ENCODE results near the gene DMRT1.
A peak's percentile ranks its signal among the peaks of the same experiment; 100 is the strongest.
"Not testable (repeated sequence)": the region's sequence is repeated elsewhere in the genome, so short reads cannot be mapped to it uniquely, and the experiment has no call there.

The DMRT1 gene

DNA sequence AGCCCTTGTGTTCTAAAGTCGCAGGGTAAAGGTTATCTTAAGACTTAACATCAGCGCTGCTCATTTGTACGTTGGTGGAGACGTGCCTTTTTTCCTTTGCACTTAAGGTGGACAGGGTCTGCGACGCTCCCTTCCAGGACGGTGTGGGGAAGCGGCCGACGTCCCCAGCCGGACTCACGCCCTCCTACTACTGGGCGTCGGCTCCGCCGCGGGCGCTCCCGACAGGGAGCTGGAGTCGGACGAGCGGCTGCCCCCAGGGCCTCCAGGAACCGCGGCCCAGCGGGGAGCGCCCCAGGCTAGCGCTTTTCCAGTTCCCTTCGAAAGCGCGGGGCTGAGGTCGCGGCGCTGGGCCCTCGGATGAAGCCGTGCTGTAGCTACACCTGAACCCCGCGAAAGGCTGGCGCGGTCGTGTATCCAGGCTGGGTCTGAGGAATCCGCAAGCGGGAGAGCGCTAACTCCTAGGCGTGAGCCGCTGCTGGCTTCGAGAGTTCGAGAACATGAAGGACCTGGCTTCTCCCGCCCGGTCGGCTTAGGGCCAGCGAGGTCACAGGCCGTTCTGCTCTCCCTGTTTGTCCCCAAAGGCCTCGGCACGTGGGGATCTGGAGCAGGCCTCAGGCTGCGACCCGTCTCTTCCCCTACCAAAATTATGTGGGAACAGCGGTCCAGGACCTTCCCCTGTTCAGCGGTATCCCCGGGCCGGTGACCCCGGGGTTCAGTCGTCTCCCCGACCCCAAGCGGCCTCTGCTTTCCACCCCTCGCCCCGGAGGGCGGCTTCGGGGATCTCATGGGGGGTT, 131.2 kb downstream of the DMRT1 start:
- no peak for DNase-seq

DNA sequence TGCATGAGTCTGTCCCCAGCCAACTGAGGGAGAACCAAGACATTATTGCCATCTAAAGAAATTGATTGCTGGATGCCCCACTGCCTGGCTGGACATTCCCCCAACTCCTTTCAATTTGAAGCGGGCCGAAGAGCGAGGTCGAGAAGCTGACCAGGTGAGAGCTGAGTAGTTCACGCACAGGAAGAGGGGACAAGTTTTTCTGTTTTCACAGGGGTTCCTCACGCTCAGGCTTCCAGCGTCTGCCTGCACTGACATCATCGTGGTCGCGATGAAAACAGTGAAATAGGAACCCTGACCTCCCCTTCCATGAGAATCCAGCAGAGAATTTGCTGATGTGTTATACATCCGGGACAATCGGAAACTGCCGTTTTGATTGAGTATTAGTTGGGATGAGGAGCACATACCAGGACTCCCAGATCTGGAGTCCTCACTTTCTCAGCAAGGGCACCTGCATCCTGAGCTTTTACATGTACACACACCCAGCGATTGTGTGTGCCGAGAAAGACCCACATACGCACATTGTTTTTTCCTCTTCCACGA, 131.9 kb downstream of the DMRT1 start:
- no peak for DNase-seq

DNA sequence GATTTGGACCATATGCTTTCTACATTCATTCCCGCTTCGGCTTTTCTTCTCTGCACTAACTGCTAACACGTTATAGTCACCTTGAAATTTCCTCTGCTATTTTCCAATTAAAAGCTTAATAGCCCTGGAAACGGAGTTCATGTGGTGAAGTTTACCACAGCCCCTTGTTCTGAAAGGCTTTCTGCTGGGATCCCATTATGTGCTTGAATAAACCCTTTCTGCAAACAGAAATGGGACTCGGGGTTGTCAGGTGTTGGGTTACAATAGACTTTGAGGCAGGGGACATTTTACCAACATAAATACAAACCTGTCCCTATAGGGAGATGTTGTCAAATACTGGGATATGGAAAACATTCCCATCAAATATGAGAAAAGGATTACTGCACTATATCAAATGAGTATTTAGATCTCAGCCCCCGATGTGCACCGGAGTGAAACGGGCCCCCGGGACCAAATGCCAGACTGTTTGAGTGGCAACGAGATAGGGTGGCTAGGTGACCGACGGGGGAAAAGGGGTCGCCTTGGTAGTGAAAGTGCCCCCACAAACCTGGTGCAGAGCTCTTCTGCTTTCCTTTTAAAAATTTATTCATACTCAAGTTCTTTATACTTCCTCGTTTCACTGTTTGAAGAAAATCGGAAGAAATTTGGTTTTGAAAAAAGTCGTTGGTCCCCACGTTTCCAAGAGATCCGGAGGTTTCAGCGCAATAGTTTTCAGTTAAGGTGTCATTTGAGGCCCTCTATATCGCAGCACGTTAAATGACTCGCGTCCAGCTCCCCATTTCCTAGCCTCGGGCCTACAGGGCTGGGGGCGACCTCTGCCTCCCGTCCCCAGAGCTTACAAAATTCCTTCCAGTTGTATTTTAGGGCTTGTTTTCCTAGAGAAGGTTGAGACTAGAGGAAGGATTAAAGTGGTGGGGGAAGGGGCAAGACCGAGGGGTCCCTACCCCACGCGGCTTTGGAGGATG, 132.8 kb downstream of the DMRT1 start:
- DNase-seq, result peak; percentile 62

DNA sequence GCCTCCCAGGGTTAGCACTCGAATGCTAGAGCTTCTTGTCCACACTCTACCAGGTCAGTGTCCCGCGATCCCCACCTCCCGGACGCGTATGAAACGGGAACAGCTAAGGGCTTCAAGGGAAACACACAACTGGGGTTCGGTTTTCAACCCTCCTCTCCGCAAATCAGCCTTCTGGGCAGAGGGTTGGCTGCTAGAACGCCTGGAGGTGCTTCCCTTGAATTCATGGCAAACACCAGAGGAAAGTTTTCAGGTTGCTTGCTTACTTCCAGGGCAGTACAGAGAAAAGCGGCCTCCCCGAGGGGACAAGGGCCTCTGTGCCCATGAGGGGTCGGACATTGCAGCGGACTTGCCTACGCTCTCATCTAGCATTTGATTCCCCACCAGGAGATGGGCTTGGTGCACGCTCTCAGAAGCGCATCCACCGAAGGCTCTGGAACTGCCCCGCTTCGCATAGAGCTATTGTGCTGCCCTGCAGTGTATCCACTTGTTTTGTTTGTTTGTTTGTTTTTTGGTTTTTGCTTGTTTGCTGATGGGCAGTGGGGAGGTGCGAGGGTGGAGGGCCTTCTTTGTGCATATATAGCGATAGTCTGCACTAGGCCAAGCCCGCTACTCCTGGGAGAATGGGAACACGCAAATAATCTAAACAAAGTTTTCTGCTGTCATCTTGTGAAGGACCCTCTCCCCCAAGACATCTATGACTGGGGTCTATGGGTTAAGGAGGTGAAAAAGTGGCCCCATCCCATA, 133.7 kb downstream of the DMRT1 start:
- no peak for DNase-seq

DNA sequence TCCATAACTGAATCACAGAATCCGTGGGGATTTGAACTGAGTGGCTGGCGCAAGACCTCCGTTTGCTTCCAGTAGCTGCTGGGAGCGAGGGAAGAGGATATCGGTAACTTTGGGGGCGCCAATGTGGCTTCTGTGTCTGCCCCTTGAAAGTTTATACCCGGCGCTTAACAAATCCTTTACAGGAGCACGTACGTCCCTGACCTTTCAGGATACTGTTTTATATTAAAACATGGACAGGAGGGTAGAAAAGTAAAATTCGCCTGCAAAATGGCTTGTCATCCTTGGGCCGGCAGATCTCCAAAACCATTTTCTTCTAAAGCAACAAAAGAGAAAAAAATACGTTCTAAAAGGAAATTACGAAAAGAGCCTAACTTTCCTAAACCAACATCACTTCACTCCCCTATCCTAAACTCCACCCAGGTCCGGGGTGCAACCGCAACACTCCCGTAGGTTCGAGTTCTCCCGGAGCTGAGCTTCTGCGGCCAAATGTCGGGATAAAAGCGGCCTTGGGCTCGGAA, 134.3 kb downstream of the DMRT1 start:
- DNase-seq, result no peak

DNA sequence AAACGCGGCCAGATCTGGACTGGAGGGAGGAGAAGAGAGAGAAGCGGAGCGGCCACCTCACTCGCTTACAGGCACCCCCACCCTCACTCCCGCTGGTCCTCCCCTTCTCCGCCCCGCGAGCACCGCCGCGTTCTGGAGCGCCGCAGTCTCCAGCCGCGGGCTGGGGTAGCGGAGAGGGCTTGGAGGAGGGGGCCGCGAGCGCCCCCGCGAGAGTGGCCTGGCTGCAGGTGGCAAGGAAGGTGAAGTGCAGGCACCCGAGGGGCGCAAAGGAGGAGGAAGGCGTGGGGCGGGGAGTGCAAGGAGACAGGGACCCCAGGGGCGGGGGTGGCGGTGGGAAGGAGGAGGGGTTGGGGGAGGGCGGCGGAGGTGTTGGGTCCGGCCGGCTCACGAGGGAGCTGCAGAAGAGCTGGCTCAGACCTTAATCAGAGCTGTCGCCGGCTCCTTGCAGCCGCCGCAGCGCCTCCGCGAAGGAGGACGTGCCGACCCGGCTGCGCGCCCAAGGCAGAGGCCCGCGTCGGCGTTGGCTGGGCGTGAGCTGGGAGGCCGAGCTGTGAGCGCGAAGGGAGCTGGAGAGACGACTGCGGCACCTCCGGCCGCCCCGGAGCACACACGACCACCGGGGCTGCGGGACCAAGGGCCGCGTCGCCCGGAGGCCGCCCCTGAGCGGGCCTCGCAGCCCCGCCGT, 134.9 kb downstream of the DMRT1 start, which contains the start of gene DMRT3:
Gene DMRT3, plus strand, starts transcription at position 398 of the 685 bp plus-strand sequence. CDS start 347 bp downstream, outside the sequence.
- DNase-seq, result peak; percentile 57

DNA sequence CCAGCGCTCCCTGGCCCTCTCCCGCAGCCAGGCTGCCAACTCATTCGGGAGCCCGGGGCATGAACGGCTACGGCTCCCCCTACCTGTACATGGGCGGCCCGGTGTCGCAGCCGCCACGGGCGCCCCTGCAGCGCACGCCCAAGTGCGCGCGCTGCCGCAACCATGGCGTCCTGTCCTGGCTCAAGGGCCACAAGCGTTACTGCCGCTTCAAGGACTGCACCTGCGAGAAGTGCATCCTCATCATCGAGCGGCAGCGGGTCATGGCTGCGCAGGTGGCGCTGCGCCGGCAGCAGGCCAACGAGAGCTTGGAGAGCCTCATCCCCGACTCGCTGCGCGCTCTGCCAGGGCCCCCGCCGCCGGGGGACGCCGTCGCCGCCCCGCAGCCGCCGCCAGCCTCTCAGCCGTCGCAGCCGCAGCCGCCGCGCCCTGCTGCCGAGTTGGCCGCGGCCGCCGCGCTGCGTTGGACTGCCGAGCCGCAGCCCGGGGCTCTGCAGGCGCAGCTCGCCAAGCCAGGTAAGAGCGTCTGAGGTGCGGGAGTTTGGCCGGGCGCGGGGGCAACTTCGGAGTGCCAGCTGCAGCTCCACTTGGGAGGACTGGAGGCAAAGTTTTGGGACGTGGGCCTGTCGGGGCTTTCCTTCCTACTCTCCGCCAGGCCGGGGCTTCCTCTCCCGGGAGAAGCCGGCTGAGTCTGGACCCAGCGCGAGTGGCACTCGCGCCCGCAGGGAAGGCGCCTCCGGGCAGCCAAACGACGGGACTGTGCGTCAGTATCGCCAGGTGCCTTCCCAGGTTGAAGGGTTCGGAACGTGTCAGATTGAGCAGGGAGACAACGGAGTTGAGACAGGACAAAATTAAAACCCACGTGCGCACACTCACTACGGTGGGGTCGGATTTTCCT, 135.7 kb downstream of the DMRT1 start:
- peak; percentile 49 for DNase-seq

DNA sequence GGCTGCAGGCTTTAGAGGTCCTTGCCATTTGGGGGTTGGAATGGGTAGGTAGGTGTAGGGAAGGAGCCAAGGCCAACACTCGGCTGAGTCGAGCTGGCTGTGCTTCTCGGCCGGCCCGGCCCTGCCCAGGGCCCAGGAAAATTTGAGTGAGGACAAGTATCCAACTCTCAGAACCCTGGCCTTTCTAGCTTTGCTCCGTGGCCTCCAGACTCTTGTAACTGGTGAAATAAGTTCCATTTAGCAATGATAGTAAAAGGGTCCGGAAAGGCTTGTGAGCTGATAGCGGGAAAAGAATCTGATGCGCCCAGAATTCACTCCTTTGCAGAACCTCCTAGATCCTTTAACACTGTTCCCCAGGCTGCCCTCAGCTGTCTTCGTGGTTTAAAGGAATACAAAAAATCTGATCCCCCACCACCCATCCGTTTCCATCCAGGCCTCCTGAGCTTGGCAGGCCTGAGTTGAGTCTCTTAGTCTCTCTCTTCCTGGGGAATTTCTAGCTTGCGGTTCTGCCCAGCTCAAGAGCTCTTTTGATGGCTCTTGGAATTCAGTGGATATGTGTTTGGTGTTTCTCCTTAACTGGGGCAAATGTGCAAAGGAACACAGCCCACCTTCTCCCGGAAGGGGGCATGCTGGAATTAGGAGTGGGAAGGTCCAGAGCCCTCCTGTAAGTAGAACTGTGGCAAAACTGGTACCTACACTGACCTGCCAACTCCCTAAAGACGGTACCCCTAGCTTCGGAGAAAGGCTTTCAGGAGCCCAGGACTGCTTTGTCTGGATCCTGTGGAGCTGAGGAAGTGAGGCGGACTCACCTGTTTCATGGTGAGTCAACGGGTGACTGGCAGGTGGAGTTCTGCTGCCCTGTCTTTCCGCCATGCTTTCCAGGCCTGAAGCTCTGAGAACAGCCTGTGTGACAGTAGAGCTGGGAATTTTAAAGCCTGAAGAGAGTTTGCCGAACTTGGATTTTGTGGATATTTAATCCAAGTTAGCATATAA, 136.6 kb downstream of the DMRT1 start:
- no peak for DNase-seq

DNA sequence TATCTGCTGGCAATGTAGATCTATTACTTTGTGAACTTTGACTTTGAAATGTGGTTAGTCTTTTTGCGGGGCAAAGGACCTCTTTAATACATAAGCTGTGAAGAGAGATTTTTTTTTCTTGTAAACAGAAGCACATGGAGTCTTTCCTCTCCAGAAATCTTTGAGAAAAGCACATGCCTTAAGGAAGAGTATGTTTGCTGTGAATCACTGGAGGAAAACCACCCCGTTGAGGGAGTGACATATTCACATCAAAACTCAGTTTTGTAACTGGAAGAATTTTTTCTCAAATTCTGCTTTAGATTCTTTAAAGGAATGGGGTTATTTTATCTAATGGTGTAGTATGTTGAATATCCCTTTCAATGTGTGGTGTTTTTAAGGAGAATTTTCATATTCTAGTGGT, 138.5 kb downstream of the DMRT1 start:
- DNase-seq, result no peak

DNA sequence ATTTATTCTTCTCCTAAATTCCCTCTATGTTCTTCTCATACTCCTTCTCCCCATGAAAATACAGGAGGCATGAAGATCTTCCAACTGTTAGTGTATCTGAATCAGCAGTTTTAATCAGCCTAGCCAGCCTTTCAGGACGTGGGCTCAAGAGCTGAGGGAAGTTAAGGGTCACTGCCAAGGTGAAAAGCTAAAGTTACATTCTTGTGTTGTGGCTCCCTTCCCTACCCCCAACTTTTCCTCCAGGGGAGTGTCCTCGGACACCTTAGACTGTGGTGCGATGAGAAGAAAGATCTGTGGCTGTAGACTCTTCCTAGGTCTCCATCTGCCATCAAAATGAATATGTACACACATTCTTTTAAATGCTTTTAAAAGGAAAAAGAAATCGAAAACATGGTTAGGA, 139.1 kb downstream of the DMRT1 start:
- DNase-seq, result no peak

DNA sequence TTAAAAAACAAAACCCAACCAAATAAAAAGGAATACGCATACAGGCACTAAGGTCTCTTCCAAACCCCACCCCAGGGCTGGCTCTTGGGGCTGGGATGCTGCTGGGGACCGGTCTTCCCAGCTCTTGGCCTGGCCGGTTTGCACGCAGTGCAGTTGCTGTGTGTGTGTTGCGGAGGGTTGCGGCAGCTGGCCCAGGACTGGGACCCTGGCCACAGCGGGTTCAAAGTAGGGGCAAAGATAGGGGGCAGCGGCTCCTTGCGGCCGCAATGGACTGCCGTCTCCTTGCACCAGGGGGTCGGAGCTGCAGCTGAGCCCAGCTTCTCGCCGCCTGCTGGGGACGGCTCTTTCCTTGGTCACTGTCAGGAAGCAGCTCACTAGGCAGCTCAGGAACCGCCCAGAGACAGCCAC, 140.0 kb downstream of the DMRT1 start:
- DNase-seq, result no peak

DNA sequence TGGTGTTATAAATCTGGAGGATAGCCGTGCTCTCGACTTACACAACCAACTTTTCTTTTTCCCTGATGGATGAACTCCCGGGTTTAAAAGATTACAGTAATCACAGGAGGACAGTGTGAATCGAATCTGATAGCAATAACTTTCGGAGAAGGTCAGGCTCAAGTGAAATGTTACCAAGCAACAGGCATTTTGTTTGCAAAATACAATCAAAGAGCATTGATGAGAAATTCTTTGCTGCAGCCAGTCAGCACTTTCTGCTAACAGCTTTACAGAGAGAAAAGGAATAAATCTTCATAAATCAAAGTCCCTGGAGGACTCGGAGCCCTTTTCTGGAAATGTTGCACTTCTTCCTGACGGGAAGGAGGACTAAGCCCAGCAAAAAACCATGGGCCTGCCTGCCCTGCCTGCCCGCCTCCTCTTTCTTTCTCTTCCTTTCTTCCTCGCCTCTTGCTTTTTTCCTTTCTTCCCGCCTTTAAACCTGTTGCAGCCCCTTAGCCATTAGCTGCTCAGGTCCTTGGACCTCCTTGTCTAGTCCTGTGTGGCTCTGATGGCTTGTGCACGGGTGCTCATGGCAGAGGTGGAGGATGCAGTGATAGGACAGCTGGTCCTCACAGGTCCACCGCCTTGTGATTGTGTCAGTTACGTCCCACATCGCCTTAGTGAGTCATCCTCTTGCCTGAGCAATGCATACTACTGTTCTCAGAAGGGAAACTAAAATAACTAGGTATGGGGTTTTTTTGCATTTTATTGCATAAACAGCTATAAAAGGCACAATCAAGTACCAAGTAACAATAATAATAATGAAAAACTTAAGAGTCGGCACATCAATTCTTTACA, 141.1 kb downstream of the DMRT1 start:
- no peak for DNase-seq

DNA sequence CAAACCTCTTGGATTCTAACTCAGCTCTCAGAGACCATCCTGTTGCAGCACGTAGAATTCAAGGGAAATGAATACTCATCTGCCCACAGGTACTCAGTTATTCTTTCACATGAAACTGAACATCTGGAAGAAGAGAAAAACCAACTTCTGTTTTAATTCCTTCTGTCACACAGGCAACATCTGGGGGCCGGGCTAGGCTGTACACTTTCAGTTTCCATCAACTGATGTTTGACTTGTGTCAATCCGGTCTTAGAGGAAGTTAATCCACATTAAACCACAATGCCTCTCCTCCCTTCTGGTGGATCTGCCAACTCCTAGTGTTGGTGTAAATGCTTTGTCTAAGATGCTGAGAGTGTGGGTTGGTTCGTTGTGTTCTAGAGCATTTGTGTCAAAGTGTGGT, 152.5 kb downstream of the DMRT1 start:
- no peak for DNase-seq

DNA sequence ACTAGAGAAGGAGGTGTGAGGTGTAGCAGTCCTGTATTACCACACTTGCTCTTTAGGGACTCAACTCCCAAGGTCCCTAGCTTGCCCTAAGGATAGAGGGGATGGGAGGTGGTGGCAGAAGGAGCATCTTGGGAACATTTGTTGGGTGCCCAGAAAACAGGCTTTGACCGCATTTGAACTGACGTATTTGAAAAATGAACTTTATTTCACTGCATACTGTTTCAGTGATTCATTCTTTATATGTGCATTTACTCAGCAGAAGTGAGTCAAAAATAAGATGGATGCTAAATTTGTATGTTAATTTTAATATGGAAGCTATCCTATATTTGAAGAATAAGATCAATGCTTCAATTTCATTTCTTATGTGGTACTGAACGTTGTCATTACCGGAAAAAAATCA, 153.7 kb downstream of the DMRT1 start:
- no peak for DNase-seq

DNA sequence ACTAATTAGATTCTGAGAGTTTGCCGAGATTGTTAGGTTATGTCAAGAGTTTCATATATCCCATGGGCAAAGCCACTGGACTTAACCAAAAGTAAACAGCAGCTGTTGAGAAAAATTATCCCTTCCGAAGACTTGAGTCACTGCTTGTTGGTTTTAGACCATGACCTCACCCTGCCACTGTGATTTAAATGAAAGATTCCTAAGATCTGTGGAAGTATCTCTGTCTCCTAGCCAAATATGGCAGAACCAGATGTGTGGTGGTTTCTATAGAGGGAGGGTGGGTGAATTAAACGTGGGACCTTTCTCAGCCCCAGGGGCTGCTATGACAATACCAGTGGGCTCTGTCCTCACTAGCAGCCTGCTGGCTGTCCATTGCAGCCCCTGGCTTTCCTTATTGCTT, 154.3 kb downstream of the DMRT1 start:
- peak; percentile 42 for DNase-seq

DNA sequence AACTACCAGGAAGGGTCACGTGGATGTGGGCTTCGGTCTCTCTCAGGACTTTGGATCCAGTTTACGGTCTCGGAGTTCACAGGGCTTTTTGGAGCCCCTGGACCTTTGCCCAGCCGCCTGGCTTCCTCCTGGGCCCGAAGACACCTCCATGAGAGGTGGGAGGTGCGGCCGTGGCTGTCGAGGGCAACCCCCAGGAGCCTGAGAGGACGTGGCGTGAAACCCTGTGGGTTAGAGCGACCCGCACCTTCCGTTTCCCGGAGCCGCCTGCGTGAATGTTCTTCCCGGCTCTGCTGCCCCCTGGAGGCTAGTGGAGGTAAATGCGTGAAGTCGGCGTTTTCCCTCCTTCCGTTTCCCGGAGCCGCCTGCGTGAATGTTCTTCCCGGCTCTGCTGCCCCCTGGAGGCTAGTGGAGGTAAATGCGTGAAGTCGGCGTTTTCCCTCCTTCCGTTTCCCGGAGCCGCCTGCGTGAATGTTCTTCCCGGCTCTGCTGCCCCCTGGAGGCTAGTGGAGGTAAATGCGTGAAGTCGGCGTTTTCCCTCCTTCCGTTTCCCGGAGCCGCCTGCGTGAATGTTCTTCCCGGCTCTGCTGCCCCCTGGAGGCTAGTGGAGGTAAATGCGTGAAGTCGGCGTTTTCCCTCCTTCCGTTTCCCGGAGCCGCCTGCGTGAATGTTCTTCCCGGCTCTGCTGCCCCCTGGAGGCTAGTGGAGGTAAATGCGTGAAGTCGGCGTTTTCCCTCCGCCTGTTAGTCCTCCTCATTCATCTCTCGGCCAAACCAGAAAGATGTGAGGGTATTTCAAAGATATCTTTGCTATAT, 157.0 kb downstream of the DMRT1 start:
- DNase-seq, result not testable (repeated sequence)

DNA sequence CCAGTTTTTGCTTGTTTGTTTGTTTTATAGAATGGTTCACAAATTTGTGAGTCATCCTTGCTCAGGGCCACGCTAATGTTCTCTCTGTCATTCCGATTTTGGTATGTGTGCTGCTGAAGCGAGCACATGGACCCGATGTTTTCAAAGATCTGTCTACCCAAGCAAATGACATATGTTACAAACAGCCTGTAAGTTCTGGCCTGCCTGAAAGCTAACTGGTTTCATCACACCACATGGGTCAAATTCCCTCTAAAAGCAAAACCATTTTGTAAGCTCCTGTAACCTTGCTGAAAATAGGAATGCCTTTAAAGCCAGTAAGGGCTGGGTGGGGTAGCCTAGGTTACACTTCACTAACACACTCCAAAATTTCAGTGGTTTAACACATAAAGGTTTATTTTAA, 160.3 kb downstream of the DMRT1 start:
- DNase-seq, result no peak

DNA sequence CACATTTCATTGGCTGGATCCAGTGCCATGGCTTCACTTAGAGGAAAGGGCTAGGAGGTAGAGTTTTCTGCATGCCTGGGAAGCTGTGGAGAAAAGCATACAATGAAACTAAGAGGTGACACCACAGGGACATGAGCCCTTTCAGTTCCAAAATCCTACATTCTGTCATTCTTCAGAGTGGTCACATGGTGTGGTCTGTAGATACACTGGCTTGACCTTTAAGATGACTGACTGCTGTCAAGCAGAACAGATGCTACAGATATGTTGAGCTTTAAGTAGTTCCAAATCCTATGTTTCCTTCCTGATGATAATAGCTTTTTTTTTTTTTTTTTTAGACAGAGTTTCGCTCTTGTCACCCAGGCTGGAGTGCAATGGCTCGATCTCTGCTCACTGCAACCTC, 161.2 kb downstream of the DMRT1 start:
- no peak for DNase-seq
